HepG2 (cell line): Measurements from ENCODE around the gene AQP10. TPM values are rescaled to one million over a fixed set of nuclear protein-coding genes. Genes with fewer than 3 reads are reported as not detected.

Source experiments
- ELF3 ChIP-seq: IDR thresholded peaks from 2 replicates; pipeline ENCODE4 v1.6.1; 2016; ENCODE audit warnings: missing genetic modification reagents, missing compliant biosample characterization
- FOXA3 ChIP-seq: IDR thresholded peaks from 2 replicates; pipeline ENCODE4 v1.6.1; 2016; ENCODE audit warnings: missing genetic modification reagents, missing compliant biosample characterization
- KLF15 ChIP-seq: sonication (generic); formaldehyde crosslinking; IDR thresholded peaks from 2 replicates; pipeline ENCODE4 v1.8.1; 2023; ENCODE audit warnings: borderline replicate concordance, mild to moderate bottlenecking, inconsistent platforms, missing genetic modification reagents, mixed read lengths
- MXI1 ChIP-seq: IDR thresholded peaks from 3 replicates; pipeline ENCODE4 v1.6.1; 2012; ENCODE audit warnings: low read depth, low read length, inconsistent platforms, borderline replicate concordance
- NFATC3 ChIP-seq: sonication (generic); formaldehyde crosslinking; IDR thresholded peaks from 2 replicates; pipeline ENCODE4 v1.5.1; 2020; ENCODE audit warnings: mild to moderate bottlenecking, missing genetic modification reagents
- RARA ChIP-seq: IDR thresholded peaks from 2 replicates; pipeline ENCODE4 v1.6.1; 2016; ENCODE audit warnings: missing genetic modification reagents, missing compliant biosample characterization
- ZFP62 ChIP-seq: sonication (generic); formaldehyde crosslinking; IDR thresholded peaks from 2 replicates; pipeline ENCODE4 v1.4.0; 2020; ENCODE audit warnings: missing genetic modification reagents
- ZNF143 ChIP-seq: sonication (generic); formaldehyde crosslinking; IDR thresholded peaks from 2 replicates; pipeline ENCODE4 v1.4.0; 2020; ENCODE audit warnings: missing genetic modification reagents
- ZNF292 ChIP-seq: sonication (generic); formaldehyde crosslinking; IDR thresholded peaks from 2 replicates; pipeline ENCODE4 v1.8.1; 2022; ENCODE audit warnings: mild to moderate bottlenecking, low read depth, missing genetic modification reagents, borderline replicate concordance
- ZNF816 ChIP-seq: sonication (generic); formaldehyde crosslinking; IDR thresholded peaks from 2 replicates; pipeline ENCODE4 v1.8.0; 2022; ENCODE audit warnings: missing genetic modification reagents, mild to moderate bottlenecking, borderline replicate concordance
- polyA plus RNA-seq, 8 experiments: library from polyadenylated mRNA; depleted of rRNA in 3 of 8; stranded (reverse) in 7 of 8; unstranded in 1 of 8; fragments of >200 nt; fragmentation: Illumina TruSeq in 4 of 8; extraction: Trizol in 4 of 8; gene quantifications; 2 replicates each; pipeline versions ENCODE4 v1.2.1 to v1.2.3, GENCODE V29; 2011 to 2016; ENCODE audit warnings: low read depth in 4 of 8, missing spikeins in 1 of 8, mixed read lengths in 1 of 8; ENCODE audit not compliant: insufficient read depth in 1 of 8
- total RNA-seq, 5 experiments: library from RNA; depleted of rRNA; stranded (reverse); fragments of >200 nt; fragmentation: Illumina TruSeq; extraction: Trizol; gene quantifications; 2 replicates each; pipeline ENCODE4 v1.2.3, GENCODE V29; 2016; ENCODE audit warnings: low read depth in 1 of 5
- TF ChIP-seq, protein P1 (sequence below): sonication (generic); formaldehyde crosslinking; IDR thresholded peaks from 2 replicates; pipeline ENCODE4 v1.5.1; 2020; ENCODE audit warnings: mild to moderate bottlenecking, missing genetic modification reagents
- TF ChIP-seq, protein P2 (sequence below): sonication (generic); formaldehyde crosslinking; IDR thresholded peaks from 2 replicates; pipeline ENCODE4 v1.5.1; 2020; ENCODE audit warnings: missing genetic modification reagents, mild to moderate bottlenecking, borderline replicate concordance
- TF ChIP-seq, protein P3 (sequence below): sonication (generic); formaldehyde crosslinking; IDR thresholded peaks from 2 replicates; pipeline ENCODE4 v1.4.0; 2020; ENCODE audit warnings: mild to moderate bottlenecking, missing genetic modification reagents
- TF ChIP-seq, protein P4 (sequence below): sonication (generic); formaldehyde crosslinking; IDR thresholded peaks from 2 replicates; pipeline ENCODE4 v1.8.1; 2023; ENCODE audit warnings: mild to moderate bottlenecking, missing genetic modification reagents, borderline replicate concordance
- TF ChIP-seq, protein P5 (sequence below): fragments of 450-650 bp; IDR thresholded peaks from 2 replicates; pipeline ENCODE4 v1.6.1; 2016
- TF ChIP-seq, protein P6 (sequence below): sonication (generic); formaldehyde crosslinking; IDR thresholded peaks from 2 replicates; pipeline ENCODE4 v1.4.0; 2020; ENCODE audit warnings: missing genetic modification reagents

Gene AQP10
- total and polyA plus RNA-seq, 2 of the 13 experiments (the other 11 are each of a cell fraction or from before 2014, with no cell fraction given): 0.30 TPM; not detected in 1

DNA sequence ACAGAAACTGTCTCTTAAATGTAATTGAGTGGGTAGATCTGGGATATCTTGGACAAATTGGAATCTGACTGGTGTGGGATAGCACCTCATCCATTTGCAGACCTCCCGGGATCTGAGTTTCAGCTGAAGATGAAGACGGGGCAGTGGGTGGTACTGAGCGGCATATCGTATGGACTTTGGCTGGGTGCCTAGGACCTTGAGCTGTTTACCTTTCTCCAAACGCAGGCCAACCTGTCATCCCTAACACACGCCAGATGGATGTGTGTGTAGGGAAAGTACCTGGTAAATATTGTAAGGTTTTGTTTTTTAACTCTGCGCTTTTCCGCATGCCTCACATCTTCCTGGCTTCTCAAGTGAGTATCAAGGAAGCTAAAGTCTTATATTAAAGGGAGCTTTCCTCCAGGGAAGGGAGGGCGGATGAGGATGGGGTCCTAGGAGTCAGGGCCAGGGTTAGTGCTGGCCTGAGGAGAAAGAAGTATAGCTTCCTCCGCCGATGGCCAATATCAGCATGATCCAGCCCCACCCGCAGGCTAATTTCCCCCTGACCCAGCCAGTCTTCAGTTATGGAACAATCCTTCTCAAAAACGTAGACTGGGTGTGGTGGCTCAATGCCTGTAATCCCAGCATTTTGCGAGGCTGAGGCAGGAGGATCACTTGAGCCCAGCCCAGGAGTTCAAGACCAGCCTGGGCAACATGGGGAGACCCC, 30.6 kb downstream of the AQP10 start (continued):
- TF ChIP-seq, protein P1, sequence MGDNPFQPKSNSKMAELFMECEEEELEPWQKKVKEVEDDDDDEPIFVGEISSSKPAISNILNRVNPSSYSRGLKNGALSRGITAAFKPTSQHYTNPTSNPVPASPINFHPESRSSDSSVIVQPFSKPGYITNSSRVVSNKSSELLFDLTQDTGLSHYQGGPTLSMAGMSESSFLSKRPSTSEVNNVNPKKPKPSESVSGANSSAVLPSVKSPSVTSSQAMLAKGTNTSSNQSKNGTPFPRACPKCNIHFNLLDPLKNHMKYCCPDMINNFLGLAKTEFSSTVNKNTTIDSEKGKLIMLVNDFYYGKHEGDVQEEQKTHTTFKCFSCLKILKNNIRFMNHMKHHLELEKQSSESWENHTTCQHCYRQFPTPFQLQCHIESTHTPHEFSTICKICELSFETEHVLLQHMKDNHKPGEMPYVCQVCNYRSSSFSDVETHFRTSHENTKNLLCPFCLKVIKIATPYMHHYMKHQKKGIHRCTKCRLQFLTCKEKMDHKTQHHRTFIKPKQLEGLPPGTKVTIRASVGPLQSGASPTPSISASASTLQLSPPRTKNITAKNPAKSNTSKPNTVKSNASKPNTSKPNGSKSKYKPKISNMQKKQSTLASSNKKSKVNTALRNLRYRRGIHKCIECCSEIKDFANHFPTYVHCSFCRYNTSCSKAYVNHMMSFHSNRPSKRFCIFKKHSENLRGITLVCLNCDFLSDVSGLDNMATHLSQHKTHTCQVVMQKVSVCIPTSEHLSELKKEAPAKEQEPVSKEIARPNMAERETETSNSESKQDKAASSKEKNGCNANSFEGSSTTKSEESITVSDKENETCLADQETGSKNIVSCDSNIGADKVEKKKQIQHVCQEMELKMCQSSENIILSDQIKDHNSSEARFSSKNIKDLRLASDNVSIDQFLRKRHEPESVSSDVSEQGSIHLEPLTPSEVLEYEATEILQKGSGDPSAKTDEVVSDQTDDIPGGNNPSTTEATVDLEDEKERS (CRISPR knock-in tag): peak; percentile 55; the same call in 1 of the 2 replicates
- TF ChIP-seq, protein P2, sequence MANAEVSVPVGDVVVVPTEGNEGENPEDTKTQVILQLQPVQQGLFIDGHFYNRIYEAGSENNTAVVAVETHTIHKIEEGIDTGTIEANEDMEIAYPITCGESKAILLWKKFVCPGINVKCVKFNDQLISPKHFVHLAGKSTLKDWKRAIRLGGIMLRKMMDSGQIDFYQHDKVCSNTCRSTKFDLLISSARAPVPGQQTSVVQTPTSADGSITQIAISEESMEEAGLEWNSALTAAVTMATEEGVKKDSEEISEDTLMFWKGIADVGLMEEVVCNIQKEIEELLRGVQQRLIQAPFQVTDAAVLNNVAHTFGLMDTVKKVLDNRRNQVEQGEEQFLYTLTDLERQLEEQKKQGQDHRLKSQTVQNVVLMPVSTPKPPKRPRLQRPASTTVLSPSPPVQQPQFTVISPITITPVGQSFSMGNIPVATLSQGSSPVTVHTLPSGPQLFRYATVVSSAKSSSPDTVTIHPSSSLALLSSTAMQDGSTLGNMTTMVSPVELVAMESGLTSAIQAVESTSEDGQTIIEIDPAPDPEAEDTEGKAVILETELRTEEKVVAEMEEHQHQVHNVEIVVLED: no peak
- TF ChIP-seq FOXA3 (CRISPR knock-in tag): peak; percentile 92
- TF ChIP-seq NFATC3 (CRISPR knock-in tag): no peak
- peak; percentile 96 for TF ChIP-seq ELF3 (CRISPR knock-in tag)
- TF ChIP-seq KLF15 (CRISPR knock-in tag): no peak
- TF ChIP-seq ZNF816: no peak
- TF ChIP-seq, protein P3, sequence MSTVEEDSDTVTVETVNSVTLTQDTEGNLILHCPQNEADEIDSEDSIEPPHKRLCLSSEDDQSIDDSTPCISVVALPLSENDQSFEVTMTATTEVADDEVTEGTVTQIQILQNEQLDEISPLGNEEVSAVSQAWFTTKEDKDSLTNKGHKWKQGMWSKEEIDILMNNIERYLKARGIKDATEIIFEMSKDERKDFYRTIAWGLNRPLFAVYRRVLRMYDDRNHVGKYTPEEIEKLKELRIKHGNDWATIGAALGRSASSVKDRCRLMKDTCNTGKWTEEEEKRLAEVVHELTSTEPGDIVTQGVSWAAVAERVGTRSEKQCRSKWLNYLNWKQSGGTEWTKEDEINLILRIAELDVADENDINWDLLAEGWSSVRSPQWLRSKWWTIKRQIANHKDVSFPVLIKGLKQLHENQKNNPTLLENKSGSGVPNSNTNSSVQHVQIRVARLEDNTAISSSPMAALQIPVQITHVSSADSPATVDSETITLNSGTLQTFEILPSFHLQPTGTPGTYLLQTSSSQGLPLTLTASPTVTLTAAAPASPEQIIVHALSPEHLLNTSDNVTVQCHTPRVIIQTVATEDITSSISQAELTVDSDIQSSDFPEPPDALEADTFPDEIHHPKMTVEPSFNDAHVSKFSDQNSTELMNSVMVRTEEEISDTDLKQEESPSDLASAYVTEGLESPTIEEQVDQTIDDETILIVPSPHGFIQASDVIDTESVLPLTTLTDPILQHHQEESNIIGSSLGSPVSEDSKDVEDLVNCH (CRISPR knock-in tag): no peak
- TF ChIP-seq, protein P4, sequence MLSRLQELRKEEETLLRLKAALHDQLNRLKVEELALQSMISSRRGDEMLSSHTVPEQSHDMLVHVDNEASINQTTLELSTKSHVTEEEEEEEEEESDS (CRISPR knock-in tag): no peak
- no peak for TF ChIP-seq ZFP62 (CRISPR knock-in tag)
- TF ChIP-seq ZNF143 (CRISPR knock-in tag): no peak
- peak; percentile 43; the same call in 1 of the 3 replicates for TF ChIP-seq MXI1
- peak; percentile 41 for TF ChIP-seq RARA (CRISPR knock-in tag)
- TF ChIP-seq, protein P5, sequence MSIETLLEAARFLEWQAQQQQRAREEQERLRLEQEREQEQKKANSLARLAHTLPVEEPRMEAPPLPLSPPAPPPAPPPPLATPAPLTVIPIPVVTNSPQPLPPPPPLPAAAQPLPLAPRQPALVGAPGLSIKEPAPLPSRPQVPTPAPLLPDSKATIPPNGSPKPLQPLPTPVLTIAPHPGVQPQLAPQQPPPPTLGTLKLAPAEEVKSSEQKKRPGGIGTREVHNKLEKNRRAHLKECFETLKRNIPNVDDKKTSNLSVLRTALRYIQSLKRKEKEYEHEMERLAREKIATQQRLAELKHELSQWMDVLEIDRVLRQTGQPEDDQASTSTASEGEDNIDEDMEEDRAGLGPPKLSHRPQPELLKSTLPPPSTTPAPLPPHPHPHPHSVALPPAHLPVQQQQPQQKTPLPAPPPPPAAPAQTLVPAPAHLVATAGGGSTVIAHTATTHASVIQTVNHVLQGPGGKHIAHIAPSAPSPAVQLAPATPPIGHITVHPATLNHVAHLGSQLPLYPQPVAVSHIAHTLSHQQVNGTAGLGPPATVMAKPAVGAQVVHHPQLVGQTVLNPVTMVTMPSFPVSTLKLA: no peak; the same call in 1 of the 2 replicates
- TF ChIP-seq, protein P6, sequence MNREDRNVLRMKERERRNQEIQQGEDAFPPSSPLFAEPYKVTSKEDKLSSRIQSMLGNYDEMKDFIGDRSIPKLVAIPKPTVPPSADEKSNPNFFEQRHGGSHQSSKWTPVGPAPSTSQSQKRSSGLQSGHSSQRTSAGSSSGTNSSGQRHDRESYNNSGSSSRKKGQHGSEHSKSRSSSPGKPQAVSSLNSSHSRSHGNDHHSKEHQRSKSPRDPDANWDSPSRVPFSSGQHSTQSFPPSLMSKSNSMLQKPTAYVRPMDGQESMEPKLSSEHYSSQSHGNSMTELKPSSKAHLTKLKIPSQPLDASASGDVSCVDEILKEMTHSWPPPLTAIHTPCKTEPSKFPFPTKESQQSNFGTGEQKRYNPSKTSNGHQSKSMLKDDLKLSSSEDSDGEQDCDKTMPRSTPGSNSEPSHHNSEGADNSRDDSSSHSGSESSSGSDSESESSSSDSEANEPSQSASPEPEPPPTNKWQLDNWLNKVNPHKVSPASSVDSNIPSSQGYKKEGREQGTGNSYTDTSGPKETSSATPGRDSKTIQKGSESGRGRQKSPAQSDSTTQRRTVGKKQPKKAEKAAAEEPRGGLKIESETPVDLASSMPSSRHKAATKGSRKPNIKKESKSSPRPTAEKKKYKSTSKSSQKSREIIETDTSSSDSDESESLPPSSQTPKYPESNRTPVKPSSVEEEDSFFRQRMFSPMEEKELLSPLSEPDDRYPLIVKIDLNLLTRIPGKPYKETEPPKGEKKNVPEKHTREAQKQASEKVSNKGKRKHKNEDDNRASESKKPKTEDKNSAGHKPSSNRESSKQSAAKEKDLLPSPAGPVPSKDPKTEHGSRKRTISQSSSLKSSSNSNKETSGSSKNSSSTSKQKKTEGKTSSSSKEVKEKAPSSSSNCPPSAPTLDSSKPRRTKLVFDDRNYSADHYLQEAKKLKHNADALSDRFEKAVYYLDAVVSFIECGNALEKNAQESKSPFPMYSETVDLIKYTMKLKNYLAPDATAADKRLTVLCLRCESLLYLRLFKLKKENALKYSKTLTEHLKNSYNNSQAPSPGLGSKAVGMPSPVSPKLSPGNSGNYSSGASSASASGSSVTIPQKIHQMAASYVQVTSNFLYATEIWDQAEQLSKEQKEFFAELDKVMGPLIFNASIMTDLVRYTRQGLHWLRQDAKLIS (CRISPR knock-in tag): no peak
- TF ChIP-seq ZNF292 (CRISPR knock-in tag): peak; percentile 37; the same call in 1 of the 2 replicates
